HG02943 (cell line): ENCODE data around the gene CLIP4.

Source experiments
- ATAC-seq: cut with Tn5 transposase; IDR thresholded peaks from one replicate; pipeline ENCODE4 v1.9.1; 2021; ENCODE audit warnings: mild to moderate bottlenecking, low read depth, moderate library complexity; ENCODE audit not compliant: unreplicated experiment

CLIP4 gene

DNA sequence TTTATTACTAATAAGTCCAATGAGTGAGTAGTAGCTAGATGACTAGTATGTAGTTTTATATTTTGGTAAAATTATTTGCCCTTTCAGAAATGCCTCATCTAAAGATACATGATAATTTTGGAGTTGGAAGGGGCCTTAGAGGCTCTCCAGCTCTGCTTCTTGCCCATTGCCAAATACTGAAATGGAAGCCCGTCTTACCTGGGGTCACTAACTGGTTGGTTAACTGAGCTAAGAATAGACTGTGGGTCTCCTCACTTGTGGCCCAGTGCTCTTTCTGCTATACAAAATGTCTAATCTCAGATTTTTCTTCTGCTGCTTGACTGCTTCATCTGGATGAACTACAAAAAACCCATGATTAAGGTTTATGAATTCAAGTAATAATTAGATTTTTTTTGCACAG lies 67.1 kb downstream of the CLIP4 start:
- ATAC-seq, result no peak

DNA sequence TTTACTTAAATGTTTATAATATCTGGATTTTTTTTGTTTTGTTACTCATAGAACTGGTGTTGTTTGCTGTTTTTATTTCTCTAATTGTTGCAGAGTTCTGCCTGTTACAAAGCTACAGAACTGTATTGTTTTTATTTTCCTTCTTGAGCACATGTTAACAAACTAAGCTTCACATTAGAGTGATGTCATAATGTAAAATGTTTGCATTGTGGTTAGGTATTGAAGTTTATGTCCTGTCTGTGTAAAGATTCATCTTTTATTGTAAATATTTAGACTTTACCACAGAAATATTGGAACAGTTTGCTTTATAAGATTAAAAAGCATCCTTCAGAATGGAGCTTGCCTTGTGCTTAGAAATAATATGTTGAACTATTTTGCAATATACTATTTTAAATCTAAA lies 67.7 kb downstream of the CLIP4 start:
- ATAC-seq, result no peak

DNA sequence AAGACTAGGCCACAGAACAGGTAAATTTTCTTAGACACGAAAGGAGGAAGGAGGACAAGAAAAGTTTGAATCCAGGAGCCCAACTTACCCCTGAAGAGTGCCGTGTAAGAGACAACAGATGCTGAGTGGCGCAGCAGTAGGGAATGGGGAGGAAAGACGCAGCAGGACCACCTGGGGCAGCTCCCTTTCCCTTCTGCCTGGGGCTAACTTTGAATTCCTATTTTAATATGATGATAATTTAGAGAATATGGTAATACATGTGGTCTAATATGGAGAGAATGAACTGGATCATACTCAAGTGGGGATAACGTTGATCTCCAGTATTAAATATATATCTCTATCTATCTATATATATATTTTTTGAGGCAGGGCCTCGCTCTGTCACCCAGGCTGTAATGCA lies 69.3 kb downstream of the CLIP4 start:
- no peak for ATAC-seq

DNA sequence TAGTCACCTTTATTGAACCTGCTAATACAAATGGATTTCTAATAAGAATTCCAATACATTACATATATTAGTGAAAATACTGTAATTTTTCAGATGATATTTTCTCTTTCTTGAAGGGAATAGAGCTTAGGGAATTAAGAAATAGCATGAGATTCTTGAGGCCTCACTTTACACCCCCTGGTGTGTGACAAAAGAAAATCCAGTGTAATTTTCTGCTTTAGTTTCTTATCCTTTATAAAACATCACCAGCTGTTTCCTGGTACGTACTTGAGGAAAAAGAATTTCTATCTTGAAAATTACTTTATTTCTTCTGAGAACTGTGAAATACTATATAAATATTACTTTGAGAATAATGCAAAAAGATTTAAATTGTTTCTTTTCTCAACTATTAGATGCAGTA lies 71.6 kb downstream of the CLIP4 start:
- ATAC-seq, result no peak

DNA sequence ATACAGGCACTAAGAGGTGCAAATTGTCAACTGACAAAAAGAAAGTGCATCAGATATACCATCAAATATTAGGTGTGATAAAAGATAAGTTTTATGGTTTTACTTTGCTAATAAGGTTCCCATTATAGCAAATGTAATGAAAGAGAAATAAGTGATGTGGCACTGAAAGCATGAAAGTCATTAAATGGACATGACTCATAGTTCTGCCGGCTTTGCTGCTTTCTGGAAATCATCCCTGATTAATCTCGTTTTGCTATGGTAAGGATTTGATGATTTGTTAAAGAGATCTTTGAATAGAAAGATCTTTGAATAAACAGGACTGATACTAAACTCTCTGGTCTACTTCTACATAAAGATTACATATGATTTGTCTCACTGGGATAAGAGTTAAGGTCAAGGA lies 72.7 kb downstream of the CLIP4 start:
- ATAC-seq, result no peak

DNA sequence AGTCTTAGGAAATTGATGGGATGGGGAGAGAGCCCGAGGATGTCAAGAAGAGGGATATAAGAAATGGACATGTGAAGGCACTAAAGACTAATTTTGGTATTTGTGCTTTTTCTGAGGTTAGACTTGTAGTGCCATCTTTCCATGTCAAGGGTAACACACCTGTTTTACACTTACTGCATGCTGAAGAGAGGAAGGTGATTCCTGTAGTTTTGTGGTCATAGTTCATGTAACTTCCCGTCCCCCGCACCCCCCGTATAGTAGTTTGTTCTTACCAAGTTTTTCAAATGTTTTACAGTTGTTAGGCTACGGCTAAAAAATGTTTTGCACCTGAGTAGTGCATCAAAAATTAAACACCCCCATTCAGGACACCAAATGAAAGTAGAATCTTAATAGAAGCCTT lies 73.8 kb downstream of the CLIP4 start:
- no peak for ATAC-seq

DNA sequence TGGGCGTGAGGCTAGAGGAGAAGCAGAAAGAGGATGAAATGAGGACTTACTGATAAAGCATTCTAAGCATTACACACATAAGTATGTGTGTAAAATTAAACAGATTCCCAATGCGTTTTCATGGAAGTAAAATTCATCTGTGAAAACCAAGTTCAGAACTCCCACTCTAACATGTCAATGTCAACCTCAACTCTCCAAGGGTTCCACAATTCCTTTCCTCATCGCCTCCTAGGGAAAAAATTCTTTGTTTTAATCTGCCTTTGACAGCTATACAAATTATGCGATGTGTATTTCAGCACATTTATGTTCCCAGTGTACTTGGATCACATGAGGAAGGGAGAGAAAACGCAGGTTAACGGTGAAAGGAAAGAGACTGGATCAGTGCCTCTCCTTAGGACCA lies 76.6 kb downstream of the CLIP4 start:
- ATAC-seq, result no peak

DNA sequence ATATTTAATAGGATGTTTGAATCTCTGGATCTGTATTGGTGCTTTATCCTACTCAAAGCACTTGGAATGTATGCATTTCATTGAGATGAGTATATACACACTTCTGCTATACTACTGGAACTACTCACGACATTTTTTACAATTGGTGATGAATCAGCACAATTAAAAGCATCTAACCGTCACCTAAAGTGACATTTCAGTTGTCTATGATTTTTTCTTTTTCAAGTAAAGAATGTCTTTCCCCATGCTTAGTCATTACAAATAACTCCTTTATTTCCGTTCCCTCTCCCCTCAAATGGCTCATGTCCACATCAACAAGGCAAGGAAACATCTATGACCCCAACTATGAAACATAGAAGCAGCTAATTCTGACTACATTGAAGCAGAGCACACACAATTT lies 77.3 kb downstream of the CLIP4 start:
- ATAC-seq, result no peak

DNA sequence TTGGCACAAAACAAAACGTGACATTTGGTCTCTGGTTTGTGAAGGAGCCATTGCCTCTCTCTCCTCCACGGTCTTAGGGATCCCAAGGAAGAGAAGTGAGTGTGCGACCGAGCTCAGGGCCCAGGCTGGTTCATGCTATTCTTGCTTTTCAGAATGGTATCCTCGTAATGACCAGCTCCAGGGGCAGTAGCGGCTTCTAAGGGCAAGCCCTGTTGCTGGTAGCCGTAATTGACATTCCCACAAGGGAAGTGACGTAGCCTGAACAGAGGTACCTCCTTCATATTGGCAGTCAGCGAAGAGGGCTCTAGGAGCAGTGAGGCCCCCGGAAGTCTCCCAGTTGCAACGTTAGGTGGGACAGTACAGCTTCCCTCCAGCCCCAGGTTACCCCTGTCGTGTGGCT lies 77.9 kb downstream of the CLIP4 start:
- no peak for ATAC-seq

DNA sequence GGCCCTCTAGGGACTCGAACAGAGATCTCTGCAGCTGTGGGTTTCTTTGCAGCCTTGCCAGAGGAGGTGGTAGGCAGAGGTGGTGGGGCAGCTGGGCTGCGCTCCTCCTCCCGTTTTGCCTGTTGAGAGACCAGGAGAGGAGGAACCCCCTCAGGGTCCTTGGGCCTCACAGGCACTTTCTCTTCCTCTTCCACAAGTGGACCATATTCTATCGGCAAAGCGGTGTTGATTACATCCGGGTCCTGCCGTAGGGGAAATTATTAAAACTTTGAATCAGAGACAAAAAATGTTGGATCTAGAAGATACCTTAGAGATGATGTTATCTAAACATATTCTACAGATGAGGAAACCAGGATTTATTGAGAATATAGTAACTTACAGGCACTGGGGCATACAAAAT lies 78.5 kb downstream of the CLIP4 start:
- ATAC-seq, result no peak

DNA sequence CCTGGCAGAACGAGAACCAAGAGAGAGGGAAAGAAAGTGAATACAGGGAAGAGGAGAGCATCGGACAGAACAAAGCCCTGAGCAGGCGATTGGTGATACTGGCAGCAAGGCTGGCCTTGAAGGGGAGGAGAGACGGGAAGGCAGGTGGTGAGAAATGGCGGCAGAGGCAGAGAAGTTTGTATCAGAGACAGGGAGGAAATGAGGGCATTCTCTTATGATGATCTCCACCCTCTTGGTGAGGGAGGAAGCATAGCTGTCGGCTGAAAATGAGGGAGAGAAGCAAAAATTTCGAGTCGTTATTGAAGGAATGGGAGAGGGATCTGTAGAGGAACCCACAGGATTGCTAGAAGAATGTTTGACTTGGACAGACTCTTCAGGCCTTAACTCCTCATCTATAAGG lies 80.6 kb downstream of the CLIP4 start:
- ATAC-seq, result no peak

DNA sequence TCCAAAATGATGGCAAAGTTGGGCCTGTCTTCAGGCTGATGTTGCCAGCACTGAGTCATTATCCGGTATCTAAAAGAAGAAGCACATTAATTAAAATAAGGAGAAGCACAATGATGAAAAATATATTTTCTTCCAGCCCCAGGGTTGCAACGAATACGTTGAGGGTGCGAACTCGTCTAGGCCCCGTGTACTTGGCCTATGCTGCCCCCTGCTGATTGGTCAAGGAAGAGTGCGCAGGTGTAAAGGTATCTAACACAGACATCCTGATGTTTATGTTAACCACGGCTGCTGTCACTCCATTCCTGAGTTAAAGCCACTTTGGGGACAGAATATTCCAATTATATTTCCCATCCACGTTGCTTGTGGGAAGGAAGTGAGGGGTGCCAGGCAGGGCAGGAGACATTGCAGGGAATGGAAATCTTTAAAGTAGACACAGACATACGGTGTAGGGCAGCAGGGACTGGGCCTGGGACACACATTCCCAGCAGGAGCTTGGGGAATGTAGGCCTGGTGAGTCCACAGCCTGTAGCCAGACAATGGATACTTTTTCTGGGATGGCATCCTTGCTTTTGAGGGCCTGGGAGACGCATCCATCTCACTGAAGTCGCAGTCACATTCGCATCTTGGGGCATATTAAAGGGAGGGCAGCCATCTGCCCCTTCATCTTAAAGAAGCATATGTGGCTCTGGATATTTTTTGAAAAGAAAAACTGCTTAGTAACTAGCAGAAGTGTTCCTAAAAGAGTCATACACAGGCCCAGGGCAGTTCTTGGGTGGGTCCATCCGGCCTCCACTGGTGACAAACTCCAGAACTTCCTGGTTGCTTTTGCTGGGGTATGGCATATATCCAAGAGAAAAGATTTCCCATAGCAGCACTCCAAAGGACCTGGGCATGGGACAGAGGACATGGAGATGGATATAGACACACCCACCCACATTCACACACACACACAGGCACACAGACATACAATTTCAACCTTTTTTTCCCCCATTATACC lies 81.9 kb downstream of the CLIP4 start:
- ATAC-seq, result no peak

DNA sequence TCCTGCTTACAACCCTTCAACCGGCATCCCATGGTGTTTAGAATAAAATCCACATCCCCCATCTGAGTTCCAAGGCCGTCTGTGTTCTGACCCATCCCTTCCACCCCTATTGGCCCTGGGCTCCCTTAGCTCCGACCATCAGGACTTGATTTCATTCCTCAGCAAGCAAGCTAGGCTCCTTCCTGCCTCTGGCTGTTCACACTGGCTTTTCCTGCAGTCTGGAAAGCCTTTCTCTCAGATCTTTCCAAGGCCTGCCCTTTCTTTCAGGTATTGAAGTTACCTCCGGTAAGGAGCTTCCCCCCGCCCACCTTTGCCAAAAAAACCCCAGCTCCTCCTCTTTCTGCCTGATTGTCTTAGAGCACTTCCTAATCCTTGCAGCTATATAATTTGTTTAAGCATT lies 86.8 kb downstream of the CLIP4 start:
- no peak for ATAC-seq

DNA sequence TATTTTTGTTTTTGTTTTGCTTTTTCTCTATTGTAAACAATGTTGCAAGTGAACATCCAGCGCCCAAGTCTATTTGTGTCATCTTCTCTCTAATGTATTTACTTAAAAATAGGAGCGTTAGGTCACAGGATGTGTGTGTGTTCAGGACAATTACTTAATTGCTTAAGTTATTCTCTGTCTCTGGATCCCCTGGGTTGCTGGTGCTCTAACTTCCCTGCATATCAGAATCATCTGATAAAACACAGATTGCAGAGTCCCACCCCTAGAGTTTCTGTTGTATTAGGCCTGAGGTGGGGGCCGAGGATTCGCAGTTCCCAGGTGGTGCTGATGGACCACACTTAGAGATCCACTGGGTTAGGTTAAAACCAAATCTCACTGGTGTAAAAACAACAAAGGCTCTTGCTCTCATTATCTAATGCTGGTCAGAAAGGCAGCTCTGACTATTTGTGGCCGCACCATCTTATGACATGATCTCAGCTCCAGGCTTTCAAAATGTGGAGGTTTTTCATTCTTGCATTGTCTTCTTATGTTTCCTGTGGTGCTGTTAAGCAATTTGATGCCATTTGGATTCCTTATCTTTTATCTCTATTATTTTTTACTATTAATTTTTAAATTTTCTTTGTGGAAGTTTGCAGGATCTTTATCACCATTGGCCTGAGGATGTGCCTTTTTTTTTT lies 87.7 kb downstream of the CLIP4 start:
- no peak for ATAC-seq

DNA sequence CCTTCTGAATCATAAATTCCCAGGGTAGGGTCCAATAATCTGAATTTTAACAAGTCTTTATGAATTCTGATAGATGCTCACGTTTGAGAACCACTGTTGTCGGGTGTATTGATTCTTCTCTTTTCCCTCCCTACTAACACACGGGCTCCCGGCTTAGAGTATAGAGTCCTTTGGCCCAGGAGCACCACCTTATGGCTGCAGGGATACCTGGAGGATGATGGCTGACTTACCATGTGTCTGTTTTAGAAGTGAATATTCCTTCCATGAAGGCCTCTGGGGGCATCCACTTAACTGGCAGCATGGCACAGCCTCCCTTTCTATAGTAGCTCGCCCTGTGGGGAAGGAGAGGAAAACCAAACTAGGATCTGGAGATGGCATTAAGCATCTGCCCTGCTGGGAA lies 91.7 kb downstream of the CLIP4 start:
- no peak for ATAC-seq

DNA sequence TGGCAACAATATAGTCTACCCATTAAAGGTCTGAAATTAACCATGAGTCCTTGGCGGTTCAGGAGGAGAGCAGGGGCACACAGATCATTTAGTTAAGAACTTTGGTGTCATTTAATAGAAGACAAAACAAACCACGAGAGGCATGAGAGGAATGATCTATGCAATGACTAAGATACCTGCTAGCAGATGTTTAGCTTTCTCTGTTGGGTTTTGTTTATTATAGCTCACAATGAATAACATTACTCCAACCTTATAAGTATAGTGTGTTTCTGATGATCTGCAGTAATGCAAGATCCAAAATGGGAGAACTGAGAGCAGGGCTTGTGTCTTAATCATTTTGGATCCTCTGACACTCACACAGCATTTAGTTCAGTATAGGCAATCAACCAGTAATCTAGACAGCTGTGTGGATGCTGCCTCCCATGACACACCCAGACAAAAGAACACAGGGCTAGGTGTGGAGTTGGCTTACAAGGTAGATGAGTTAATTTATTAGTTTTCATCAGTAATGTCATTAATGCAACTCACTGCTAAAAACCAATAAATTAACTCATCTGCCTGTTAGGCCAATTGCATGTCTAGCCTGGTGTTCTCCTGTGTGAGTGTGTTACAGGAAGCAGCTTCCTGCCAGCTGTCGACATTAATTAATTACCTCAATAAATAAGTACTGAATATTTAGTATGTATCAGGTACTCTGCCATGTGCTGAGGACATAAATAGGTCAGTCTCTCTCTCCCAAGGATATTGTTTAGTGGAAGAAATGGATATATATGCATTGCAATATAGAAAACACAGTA lies 92.3 kb downstream of the CLIP4 start:
- no peak for ATAC-seq

DNA sequence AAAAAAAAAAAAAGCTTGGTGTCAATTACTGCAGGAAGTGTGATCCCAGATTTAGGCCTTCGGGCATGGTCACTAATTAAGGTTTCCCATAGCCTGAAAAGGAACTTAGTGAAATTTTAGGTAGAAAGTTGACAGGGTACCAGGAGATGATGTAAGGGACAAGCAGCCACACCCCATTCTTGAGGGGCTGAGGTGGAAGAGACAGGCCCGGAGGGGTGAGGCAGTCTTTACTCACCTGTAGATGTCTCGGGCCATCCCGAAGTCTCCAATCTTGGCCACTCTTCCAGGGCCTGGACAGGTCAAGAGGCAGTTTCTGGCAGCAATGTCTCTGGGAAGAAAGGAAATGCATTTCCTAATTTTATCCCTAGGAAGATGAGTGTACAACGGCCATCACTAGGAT lies 94.3 kb downstream of the CLIP4 start:
- ATAC-seq, result no peak

DNA sequence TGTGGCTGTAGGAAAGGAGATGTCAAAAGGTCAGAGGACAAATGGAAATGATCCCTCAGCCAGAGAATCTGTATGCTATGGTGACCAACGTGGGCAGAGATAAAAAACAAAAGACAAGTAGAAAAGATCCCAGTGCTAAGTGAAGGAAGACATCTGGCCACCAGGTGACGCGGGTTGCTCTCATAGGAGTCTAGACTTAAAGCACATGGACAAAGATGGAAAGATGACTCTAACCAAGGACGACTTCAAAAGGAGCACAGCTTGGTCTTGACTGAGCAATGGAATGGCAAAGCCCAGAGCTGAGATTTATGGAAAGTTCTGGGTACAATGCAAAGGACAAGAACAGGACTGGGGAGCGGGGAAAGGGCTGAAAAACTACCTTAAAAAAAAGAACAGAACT lies 96.8 kb downstream of the CLIP4 start:
- no peak for ATAC-seq

DNA sequence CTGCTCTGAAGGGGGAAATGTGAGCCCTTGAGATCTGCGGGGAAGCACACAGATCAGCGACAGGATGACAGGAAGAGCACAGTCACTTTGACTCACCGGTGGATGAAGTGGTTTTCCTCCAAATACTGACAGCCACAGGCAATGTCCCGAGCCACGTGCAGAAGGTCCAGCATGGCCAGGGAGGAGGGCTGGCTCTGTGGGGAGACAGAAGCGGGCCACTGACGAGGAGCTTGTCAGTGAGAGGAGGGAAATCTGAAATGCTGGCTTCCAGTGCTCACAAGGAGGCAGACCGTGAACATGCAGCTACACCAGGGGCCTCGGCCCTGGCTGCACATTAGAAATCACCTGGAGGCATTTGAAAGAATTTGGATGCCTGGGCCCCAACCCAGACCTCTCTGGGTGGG lies 98.7 kb downstream of the CLIP4 start:
- ATAC-seq, result no peak

DNA sequence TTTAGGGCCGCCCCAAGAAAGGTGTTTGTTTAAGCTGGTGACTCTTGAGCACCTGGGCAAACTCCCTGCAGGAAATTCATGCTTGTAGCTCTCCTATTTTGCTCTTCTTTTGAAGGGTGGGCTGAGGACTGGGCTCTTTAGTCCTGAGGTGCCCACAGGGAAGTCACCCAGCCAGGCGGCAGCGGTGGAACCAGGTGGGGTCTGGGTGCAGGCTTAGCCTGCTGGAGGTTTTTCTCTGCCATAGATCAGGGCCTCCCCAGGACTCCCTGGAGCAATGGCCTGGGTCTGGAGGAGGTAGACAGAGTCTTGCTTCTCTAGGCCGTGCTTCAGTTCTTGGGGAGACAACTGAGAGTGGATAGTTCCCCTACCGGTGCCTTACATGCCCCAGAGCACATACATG lies 99.9 kb downstream of the CLIP4 start:
- ATAC-seq, result no peak
